Muscle layer of duodenum (tissue), 2 donors: ENCODE results near the gene NPHP1.
A peak's percentile ranks its signal among the peaks of the same experiment; 100 is the strongest.
"Not testable (repeated sequence)": the region's sequence is repeated elsewhere in the genome, so short reads cannot be mapped to it uniquely, and the experiment has no call there.

ENCODE experiments used
- H3K27ac ChIP-seq: one replicate; pipeline ENCODE4 v1.7.0; 2013; ENCODE audit warnings: mild to moderate bottlenecking, low read length
- H3K27me3 ChIP-seq: one replicate; pipeline ENCODE4 v1.7.0; 2013; ENCODE audit warnings: low read depth, mild to moderate bottlenecking, control low read depth, low read length
- H3K36me3 ChIP-seq, 2 donors: one replicate each; pipeline ENCODE4 v1.7.0; 2013; ENCODE audit warnings: low read length in 2 of 2, control low read depth in 1 of 2, mild to moderate bottlenecking in 1 of 2; ENCODE audit not compliant: insufficient read depth in 2 of 2, control insufficient read depth in 1 of 2
- H3K4me1 ChIP-seq, 2 donors: one replicate each; pipeline ENCODE4 v1.7.0; 2013; ENCODE audit warnings: low read length in 2 of 2, mild to moderate bottlenecking in 2 of 2, control low read depth in 1 of 2, moderate library complexity in 1 of 2; ENCODE audit not compliant: insufficient read depth in 2 of 2, control insufficient read depth in 1 of 2
- H3K4me3 ChIP-seq, 2 donors: one replicate each; pipeline ENCODE4 v1.7.0; 2013; ENCODE audit warnings: low read length in 2 of 2, low read depth in 1 of 2, mild to moderate bottlenecking in 1 of 2
- H3K9me3 ChIP-seq, 2 donors: one replicate each; pipeline ENCODE4 v1.7.0; 2013; ENCODE audit warnings: low read length in 2 of 2, control low read depth in 1 of 2, mild to moderate bottlenecking in 1 of 2; ENCODE audit not compliant: control insufficient read depth in 1 of 2
- donor health status: healthy.

NPHP1 gene

GRCh38 chr2:110218889-110219288 is 14.1 kb upstream of the NPHP1 start:
- H3K36me3 ChIP-seq, H3K27me3 ChIP-seq, H3K4me1 ChIP-seq, H3K4me3 ChIP-seq, H3K9me3 ChIP-seq, H3K27ac ChIP-seq: not testable (repeated sequence)

- Histone ChIP-seq H3K4me1 (peaks cover 0 to 3% of the 10 kb centered on the region in 2 donors), H3K4me3 (no peak overlapping the region), H3K9me3 (no peaks in the 10 kb centered on the region), H3K27me3 (no peaks in the 10 kb centered on the region), H3K27ac (no peak overlapping the region), H3K36me3 (no peaks in the 10 kb centered on the region)
These were observed 12.0 kb upstream of the NPHP1 start for GRCh38 chr2:110216803-110217202.

- Histone ChIP-seq H3K4me3 (no peak overlapping the region), H3K27me3 (no peaks in the 10 kb centered on the region), H3K9me3 (no peaks in the 10 kb centered on the region), H3K36me3 (no peaks in the 10 kb centered on the region), H3K4me1 (peaks cover 0 to 9% of the 10 kb centered on the region in 2 donors), H3K27ac (no peak overlapping the region)
These were observed 11.4 kb upstream of the NPHP1 start for GRCh38 chr2:110216199-110216598.

- H3K4me3 ChIP-seq, result no peak overlapping the region
- no peak overlapping the region for H3K27ac ChIP-seq
- H3K27me3 ChIP-seq, result no peaks in the 10 kb centered on the region
These were observed 10.8 kb upstream of the NPHP1 start for GRCh38 chr2:110215566-110216158.

GRCh38 chr2:110215091-110215490 is 10.3 kb upstream of the NPHP1 start:
- H3K4me1 ChIP-seq, result peaks cover 0 to 13% of the 10 kb centered on the region in 2 donors
- no peak overlapping the region for H3K27ac ChIP-seq
- no peak overlapping the region for H3K4me3 ChIP-seq

More at GRCh38 chr2:110215566-110216158, 10.8 kb upstream of the NPHP1 start:
- Histone ChIP-seq H3K4me1 (peaks cover 0 to 13% of the 10 kb centered on the region in 2 donors), H3K36me3 (no peaks in the 10 kb centered on the region), H3K9me3 (no peaks in the 10 kb centered on the region)

GRCh38 chr2:110213522-110213921 is 8.7 kb upstream of the NPHP1 start:
- peaks cover 0 to 13% of the 10 kb centered on the region in 2 donors for H3K4me1 ChIP-seq

More at GRCh38 chr2:110215091-110215490, 10.3 kb upstream of the NPHP1 start:
- Histone ChIP-seq H3K36me3 (peaks cover 0 to 3% of the 10 kb centered on the region in 2 donors), H3K27me3 (no peaks in the 10 kb centered on the region), H3K9me3 (no peaks in the 10 kb centered on the region)

GRCh38 chr2:110211938-110212858 is 7.4 kb upstream of the NPHP1 start, which contains the start of gene MTLN:
TSS of gene MTLN (minus strand) at chr2:110212547. CDS start at chr2:110212525, 22 bp downstream.
- Histone ChIP-seq H3K27me3 (no peaks in the 10 kb centered on the region), H3K9me3 (no peaks in the 10 kb centered on the region), H3K4me3 (peak within 1 kb of the TSS; percentile 96 to 97), H3K4me1 (peaks cover 0 to 13% of the 10 kb centered on the region in 2 donors), H3K27ac (peak within 1 kb of the TSS; percentile 88), H3K36me3 (peaks cover 5 to 9% of the 10 kb centered on the region in 2 donors)

More at GRCh38 chr2:110213522-110213921, 8.7 kb upstream of the NPHP1 start:
- not testable (repeated sequence) for H3K36me3 ChIP-seq, H3K9me3 ChIP-seq, H3K4me3 ChIP-seq, H3K27ac ChIP-seq, H3K27me3 ChIP-seq

- Histone ChIP-seq H3K9me3 (no peaks in the 10 kb centered on the region), H3K4me1 (peaks cover 0 to 8% of the 10 kb centered on the region in 2 donors), H3K27me3 (no peaks in the 10 kb centered on the region), H3K27ac (no peak overlapping the region), H3K36me3 (peaks cover 5 to 9% of the 10 kb centered on the region in 2 donors), H3K4me3 (no peak overlapping the region)
These were observed 1.0 kb upstream of the NPHP1 start for GRCh38 chr2:110205660-110206455.

- Histone ChIP-seq H3K4me3 (no peak overlapping the region), H3K27ac (no peak overlapping the region), H3K36me3 (peaks cover 0 to 5% of the 10 kb centered on the region in 2 donors), H3K4me1 (no peaks in the 10 kb centered on the region), H3K27me3 (no peaks in the 10 kb centered on the region), H3K9me3 (no peaks in the 10 kb centered on the region)
These were observed 6.8 kb downstream of the NPHP1 start for GRCh38 chr2:110198016-110198415.

GRCh38 chr2:110197452-110197851 is 7.4 kb downstream of the NPHP1 start:
- H3K27me3 ChIP-seq, result no peaks in the 10 kb centered on the region
- H3K27ac ChIP-seq, result no peak overlapping the region
- H3K4me1 ChIP-seq, result no peaks in the 10 kb centered on the region
- no peak overlapping the region for H3K4me3 ChIP-seq
- H3K36me3 ChIP-seq, result peaks cover 0 to 5% of the 10 kb centered on the region in 2 donors
- H3K9me3 ChIP-seq, result no peaks in the 10 kb centered on the region

GRCh38 chr2:110190169-110190568 is 14.6 kb downstream of the NPHP1 start:
- not testable (repeated sequence) for H3K36me3 ChIP-seq, H3K4me1 ChIP-seq, H3K27me3 ChIP-seq, H3K27ac ChIP-seq, H3K4me3 ChIP-seq, H3K9me3 ChIP-seq
